B cell (primary cell): ENCODE measurements around the gene TFEB.

Experiments used
- CTCF ChIP-seq: fragments of 200-600 bp; IDR thresholded peaks from one replicate; pipeline ENCODE4 v1.8.0; 2022; ENCODE audit warnings: antibody characterized with exemption, mild to moderate bottlenecking
- EZH2 ChIP-seq: IDR thresholded peaks from 2 replicates; pipeline ENCODE4 v1.6.1; 2012; ENCODE audit warnings: borderline replicate concordance, low read depth, mild to moderate bottlenecking, moderate library complexity, low read length; ENCODE audit not compliant: insufficient read depth, poor library complexity, severe bottlenecking

GRCh38 chr6:41733360-41733706, 2.1 kb downstream of the TFEB start:
- TF ChIP-seq CTCF (no peak), EZH2 (no peak)
